ENCODE measurements around the gene TMEM143. TPM values are rescaled to one million over a fixed set of nuclear protein-coding genes. Genes with fewer than 3 reads are reported as not detected.

Gene TMEM143
- total RNA-seq, 1 experiment from 2014 or later: 6.6 TPM

GRCh38 chr19:48301886-48302599 lies 61.7 kb downstream of the TMEM143 start:
- ChIA-PET CTCF (no interaction called here), POLR2A (no interaction called here)
- Histone ChIP-seq H3K9me3 (ENCODE audit: control insufficient read depth, insufficient read depth, low read depth, low read length) (no peaks in the 10 kb centered on the region), H3K27me3 (ENCODE audit: control insufficient read depth, insufficient read depth, low read length) (no peaks in the 10 kb centered on the region), H3K4me1 (ENCODE audit: control insufficient read depth, insufficient read depth, low read length) (no peaks in the 10 kb centered on the region), H3K36me3 (ENCODE audit: control insufficient read depth, insufficient read depth, low read length) (no peaks in the 10 kb centered on the region), H3K27ac (ENCODE audit: low read length) (no peak overlapping the region), H3K4me3 (ENCODE audit: low read depth in 2 of 2, low read length in 2 of 2) (no peak overlapping the region)
- no peak for ATAC-seq
- BruUV-seq (replicated peaks): no TSS peak
- TF ChIP-seq POLR2AphosphoS5 (IDR thresholded peaks at IDR 0.05; ENCODE audit: low read depth, low read length): no peak
- no peak for TF ChIP-seq TCF7L2 (IDR thresholded peaks at IDR 0.05; ENCODE audit: low read depth, low read length)
- no peak for TF ChIP-seq REST (IDR thresholded peaks at IDR 0.05; ENCODE audit: insufficient read depth in 1 of 2, low read depth in 2 of 2, low read length in 1 of 2)
- TF ChIP-seq SIN3A (IDR thresholded peaks at IDR 0.05; ENCODE audit: borderline replicate concordance, insufficient read depth, low read depth, low read length): no peak
- no peak for TF ChIP-seq CTCF (IDR thresholded peaks at IDR 0.05)
- in situ Hi-C loops (cut with HindIII; ENCODE audit: low pct_unique_long_range_greater_than_20kb, low sequenced_read_pairs) (no loop called here), intact Hi-C loops (cut with micrococcal nuclease; ENCODE audit: unreplicated experiment) (no loop called here)
- no peak for DNase-seq (ENCODE audit: low read depth, low spot score)

GRCh38 chr19:48297975-48298374 lies 65.8 kb downstream of the TMEM143 start:
- no peaks in the 10 kb centered on the region for H3K4me1 ChIP-seq (ENCODE audit: control insufficient read depth, insufficient read depth, low read length)
- no peak overlapping the region for H3K27ac ChIP-seq (ENCODE audit: low read length)
- no peak for DNase-seq (ENCODE audit: low read depth, low spot score)
- in situ Hi-C loops (cut with HindIII; ENCODE audit: low pct_unique_long_range_greater_than_20kb, low sequenced_read_pairs): no loop called here
- POLR2A ChIA-PET: no interaction called here
- ATAC-seq: no peak
- no peaks in the 10 kb centered on the region for H3K36me3 ChIP-seq (ENCODE audit: control insufficient read depth, insufficient read depth, low read length)
- no peaks in the 10 kb centered on the region for H3K27me3 ChIP-seq (ENCODE audit: control insufficient read depth, insufficient read depth, low read length)
- no peaks in the 10 kb centered on the region for H3K9me3 ChIP-seq (ENCODE audit: control insufficient read depth, insufficient read depth, low read depth, low read length)
- TF ChIP-seq TCF7L2 (IDR thresholded peaks at IDR 0.05; ENCODE audit: low read depth, low read length): no peak
- TF ChIP-seq POLR2AphosphoS5 (IDR thresholded peaks at IDR 0.05; ENCODE audit: low read depth, low read length): no peak
- TF ChIP-seq CTCF (IDR thresholded peaks at IDR 0.05): no peak
- TF ChIP-seq SIN3A (IDR thresholded peaks at IDR 0.05; ENCODE audit: borderline replicate concordance, insufficient read depth, low read depth, low read length): no peak
- no peak for TF ChIP-seq REST (IDR thresholded peaks at IDR 0.05; ENCODE audit: insufficient read depth in 1 of 2, low read depth in 2 of 2, low read length in 1 of 2)
- no TSS peak for BruUV-seq (replicated peaks)
- CTCF ChIA-PET: no interaction called here
- intact Hi-C loops (cut with micrococcal nuclease; ENCODE audit: unreplicated experiment): no loop called here
- H3K4me3 ChIP-seq (ENCODE audit: low read depth in 2 of 2, low read length in 2 of 2): no peak overlapping the region
